Small intestine (tissue), 16 donors: Measurements from ENCODE around the gene NIFK. TPM values are rescaled to one million over a fixed set of nuclear protein-coding genes. Genes with fewer than 3 reads are reported as not detected.

ENCODE experiments used
- DNase-seq, 2 donors: peaks; one replicate each; pipeline versions ENCODE4 v3.0.0 to v3.0.0-alpha.2; 2013
- FAIRE-seq: peaks from 2 replicates; lab custom pipeline; 2012; peaks lifted over from hg19 to GRCh38; lab: Jason Lieb, UNC
- H3K27ac ChIP-seq, 3 donors: one replicate each; pipeline ENCODE4 v1.5.1; 2013; ENCODE audit warnings: low read length in 2 of 3, mild to moderate bottlenecking in 2 of 3, control low read depth in 1 of 3, inconsistent platforms in 1 of 3, low read depth in 1 of 3, moderate library complexity in 1 of 3
- H3K27me3 ChIP-seq, 3 donors: one replicate each; pipeline ENCODE4 v1.6.1; 2013; ENCODE audit warnings: low read length in 3 of 3, inconsistent platforms in 1 of 3; ENCODE audit not compliant: control insufficient read depth in 3 of 3, insufficient read depth in 3 of 3
- H3K36me3 ChIP-seq, 3 donors: one replicate each; pipeline ENCODE4 v1.6.1; 2013; ENCODE audit warnings: low read length in 3 of 3, inconsistent platforms in 1 of 3, low read depth in 1 of 3, mild to moderate bottlenecking in 1 of 3, moderate library complexity in 1 of 3; ENCODE audit not compliant: control insufficient read depth in 3 of 3, insufficient read depth in 2 of 3
- H3K4me1 ChIP-seq, 3 donors: one replicate each; pipeline ENCODE4 v1.6.1; 2013; ENCODE audit warnings: low read length in 2 of 3, inconsistent platforms in 1 of 3, low read depth in 1 of 3, mild to moderate bottlenecking in 1 of 3, moderate library complexity in 1 of 3; ENCODE audit not compliant: control insufficient read depth in 3 of 3, insufficient read depth in 2 of 3
- H3K4me3 ChIP-seq, 3 donors: one replicate each; pipeline ENCODE4 v1.5.1; 2013; ENCODE audit warnings: low read length in 3 of 3, control low read depth in 1 of 3, inconsistent platforms in 1 of 3, low read depth in 1 of 3, mild to moderate bottlenecking in 1 of 3, moderate library complexity in 1 of 3
- H3K9me3 ChIP-seq, 2 donors: one replicate each; pipeline ENCODE4 v1.6.1; 2013; ENCODE audit warnings: low read depth in 1 of 2, low read length in 1 of 2; ENCODE audit not compliant: control insufficient read depth in 2 of 2, insufficient read depth in 1 of 2
- WGBS, 3 donors: extraction: QIAGEN DNeasy Blood & Tissue Kit; methylation state at CpG; one replicate each; pipeline ENCODE4 v1.1.7; 2013; 5-methylcytosine and 5-hydroxymethylcytosine counted together
- long read RNA-seq, 10 donors: transcript quantifications; one replicate each; lab custom pipeline, GENCODE V29; 2026
- polyA plus RNA-seq, 4 donors: library from polyadenylated mRNA; stranded (reverse) in 3 of 4; unstranded in 1 of 4; fragments of 200-250 nt in 3 of 4; fragments of 120-200 nt in 1 of 4; gene quantifications; one replicate each; pipeline versions ENCODE4 v1.2.1 to v1.2.3, GENCODE V29; 2013
- donor health status: healthy with polysubstance abuse.
- donor health status: control.
- donor health status: control.
- donor health status: Bipolar disorder and iron deficiency.
- donor health status: healthy.

NIFK gene
- polyA plus RNA-seq: 10 to 100 TPM; 12.1 to 51.8 (median 30.8) TPM
- long read RNA-seq, donor 1: 0 reads
- long read RNA-seq, donor 2, transcript NIFK-205 (4 exons, 1,096 nt): minor isoform, 5 of 26 reads
- long read RNA-seq, donor 2, transcript NIFK-201 (7 exons, 1,734 nt): major isoform, 19 of 26 reads
- long read RNA-seq, donor 2, partial matches to known transcripts: 0 of 26 reads
- long read RNA-seq, donor 2, other reads (novel, unspliced or antisense): 0 of 26 reads
- long read RNA-seq, donor 3, transcript NIFK-201 (7 exons, 1,734 nt): major isoform, 12 of 20 reads
- long read RNA-seq, donor 3, partial matches to known transcripts: 0 of 20 reads
- long read RNA-seq, donor 3, other reads (novel, unspliced or antisense): 0 of 20 reads
- long read RNA-seq, donor 4, partial matches to known transcripts: 0 of 1 reads
- long read RNA-seq, donor 4, other reads (novel, unspliced or antisense): 0 of 1 reads
- long read RNA-seq, donor 5, partial matches to known transcripts: 0 of 8 reads
- long read RNA-seq, donor 5, other reads (novel, unspliced or antisense): 0 of 8 reads
- long read RNA-seq, donor 6, transcript NIFK-205 (4 exons, 1,096 nt): minor isoform, 9 of 24 reads
- long read RNA-seq, donor 6, transcript NIFK-201 (7 exons, 1,734 nt): major isoform, 15 of 24 reads
- long read RNA-seq, donor 6, partial matches to known transcripts: 0 of 24 reads
- long read RNA-seq, donor 6, other reads (novel, unspliced or antisense): 0 of 24 reads
- long read RNA-seq, donor 7: 0 reads
- long read RNA-seq, donor 8, partial matches to known transcripts: 0 of 4 reads
- long read RNA-seq, donor 8, other reads (novel, unspliced or antisense): 0 of 4 reads
- long read RNA-seq, donor 9, transcript NIFK-201 (7 exons, 1,734 nt): major isoform, 7 of 8 reads
- long read RNA-seq, donor 9, partial matches to known transcripts: 0 of 8 reads
- long read RNA-seq, donor 9, other reads (novel, unspliced or antisense): 0 of 8 reads
- long read RNA-seq, donor 10, transcript NIFK-201 (7 exons, 1,734 nt): major isoform, 30 of 49 reads
- long read RNA-seq, donor 10, transcript NIFK-205 (4 exons, 1,096 nt): minor isoform, 8 of 49 reads
- long read RNA-seq, donor 10, partial matches to known transcripts: 9 of 49 reads
- long read RNA-seq, donor 10, other reads (novel, unspliced or antisense): 0 of 49 reads

DNA sequence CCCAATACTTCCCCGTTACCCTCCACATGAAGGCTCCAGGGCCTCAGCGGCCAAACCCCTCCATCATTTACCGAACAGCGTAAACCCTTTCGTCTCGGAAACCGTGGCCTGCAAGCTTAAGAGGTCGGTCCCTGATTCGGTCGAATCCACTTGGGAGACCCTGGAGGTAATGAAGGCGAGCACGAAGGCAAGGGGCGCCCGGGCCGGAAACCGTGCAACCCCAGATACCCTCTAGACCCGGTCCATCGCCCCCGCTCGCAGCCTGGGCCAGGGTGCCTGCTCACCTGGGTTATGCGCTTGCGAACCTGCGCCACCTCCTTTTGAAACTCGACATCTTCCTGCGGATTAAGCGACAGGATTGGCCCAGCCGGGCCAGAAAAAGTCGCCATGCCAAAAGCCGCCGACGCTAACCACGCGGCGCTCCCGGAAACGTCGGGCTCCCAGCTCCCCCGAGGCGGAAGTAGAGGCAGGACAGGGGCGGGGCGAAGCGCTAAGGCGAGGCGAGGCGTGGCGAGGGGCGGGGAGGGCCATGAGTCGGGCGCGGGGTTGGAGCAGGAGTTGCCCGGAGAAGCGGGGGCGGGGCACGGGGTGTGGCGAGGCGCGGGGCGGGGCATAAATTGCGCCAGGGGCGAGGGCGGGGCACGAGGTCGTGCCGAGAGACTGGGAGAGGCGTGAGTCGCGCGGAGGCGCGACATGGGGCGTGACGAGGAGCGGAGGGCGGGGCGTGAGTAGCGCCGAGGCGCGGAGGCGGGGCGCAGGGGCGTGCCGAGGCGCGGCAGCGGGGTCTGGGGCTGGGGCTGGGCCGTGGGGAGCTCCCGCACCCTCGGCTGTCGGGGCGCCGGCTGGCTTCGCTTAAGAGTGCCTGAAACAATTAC, at the start of gene NIFK:
Gene NIFK (minus strand): TSS at position 414 of the 875 bp plus-strand sequence. CDS start 25 bp downstream, at position 389.
- no peak for FAIRE-seq
- H3K4me1 ChIP-seq: peaks cover 0 to 3% (median 0%) of the 10 kb centered on the region in 3 donors
- peak; percentile 99 for DNase-seq
- peak within 1 kb of the TSS; percentile 17 to 95 (median 85) for H3K27ac ChIP-seq
- H3K36me3 ChIP-seq: peaks cover 0 to 16% (median 1%) of the 10 kb centered on the region in 3 donors
- 0 to 1% (median 0%) methylated on average over 74 to 93 of the region's 93 CpGs for WGBS, 3 donors
- peak within 1 kb of the TSS; percentile 69 to 98 (median 96) for H3K4me3 ChIP-seq
- H3K27me3 ChIP-seq: no peaks in the 10 kb centered on the region
- H3K9me3 ChIP-seq: peaks cover 0 to 3% of the 10 kb centered on the region in 2 donors

DNA sequence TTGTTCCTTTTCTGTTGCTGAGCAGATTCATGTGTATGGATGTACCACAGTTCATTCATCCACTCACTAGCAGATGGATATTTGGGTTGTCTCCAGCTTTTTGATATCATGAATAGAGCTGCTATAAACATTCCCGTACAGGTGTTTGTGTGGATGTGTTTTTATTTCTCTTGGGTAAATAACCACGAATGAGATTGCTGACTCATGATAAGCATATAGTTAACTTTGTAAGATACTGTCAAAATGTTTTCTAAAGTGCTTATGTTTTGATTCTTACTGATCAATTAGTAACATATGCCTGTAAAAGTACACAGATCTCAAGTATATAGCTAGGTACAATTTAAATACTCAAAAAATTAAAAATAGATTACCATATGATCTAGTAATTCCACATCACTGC, 46.5 kb upstream of the NIFK start:
- no peaks in the 10 kb centered on the region for H3K9me3 ChIP-seq
- H3K4me1 ChIP-seq: peaks cover 0 to 8% (median 2%) of the 10 kb centered on the region in 3 donors
- no peak overlapping the region for H3K4me3 ChIP-seq
- H3K27ac ChIP-seq: no peak overlapping the region
- H3K27me3 ChIP-seq: peaks cover 0 to 8% (median 0%) of the 10 kb centered on the region in 3 donors
- no peak for FAIRE-seq
- no peak for DNase-seq
- no peaks in the 10 kb centered on the region for H3K36me3 ChIP-seq
- WGBS, 3 donors: 11 to 48% (median 32%) methylated on average over 2 of the region's 2 CpGs

DNA sequence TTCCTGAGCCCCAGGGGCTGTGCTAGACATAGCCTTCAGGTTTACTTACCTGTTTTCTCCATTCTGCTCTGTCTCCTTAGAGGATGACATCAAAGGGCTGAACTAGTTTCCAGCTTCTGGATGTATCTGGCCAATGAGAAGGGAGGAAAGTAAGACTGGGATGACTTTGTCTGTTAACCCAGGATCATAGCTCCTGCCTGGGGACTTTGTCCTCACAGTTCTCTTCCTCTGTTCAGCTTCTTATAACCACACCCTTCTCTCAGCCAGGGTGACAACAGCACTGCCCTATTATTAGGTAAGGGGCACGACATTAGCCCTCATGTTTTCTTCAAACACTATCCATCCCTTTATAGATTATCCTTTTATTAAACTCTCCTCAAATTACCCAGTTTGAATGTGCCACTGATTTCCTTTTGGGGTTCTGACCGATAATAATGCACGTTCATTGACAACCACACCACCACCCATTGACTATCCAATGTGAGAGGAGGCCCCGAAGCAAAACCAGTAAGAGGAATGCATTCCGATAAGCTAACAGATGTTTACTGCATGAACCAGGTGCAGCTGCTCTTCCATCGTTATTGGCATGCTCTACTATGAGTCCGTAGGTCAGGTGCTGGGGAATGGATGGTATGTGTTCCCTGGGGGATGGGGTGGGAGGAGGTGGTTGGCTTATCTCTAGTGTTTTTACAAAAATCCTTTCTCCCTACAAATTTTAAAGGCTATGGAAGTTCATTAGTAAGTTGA, 42.2 kb upstream of the NIFK start:
- Histone ChIP-seq H3K27me3 (peaks cover 0 to 4% (median 0%) of the 10 kb centered on the region in 3 donors), H3K9me3 (no peaks in the 10 kb centered on the region), H3K4me1 (peaks cover 0 to 17% (median 6%) of the 10 kb centered on the region in 3 donors), H3K36me3 (no peaks in the 10 kb centered on the region), H3K4me3 (no peak overlapping the region), H3K27ac (peak overlapping the region in 1 of 3 donors; percentile 36)
- FAIRE-seq (no peak), DNase-seq (peak; percentile 69 to 76)
- WGBS, 3 donors: 15 to 56% (median 23%) methylated on average over 7 of the region's 7 CpGs

DNA sequence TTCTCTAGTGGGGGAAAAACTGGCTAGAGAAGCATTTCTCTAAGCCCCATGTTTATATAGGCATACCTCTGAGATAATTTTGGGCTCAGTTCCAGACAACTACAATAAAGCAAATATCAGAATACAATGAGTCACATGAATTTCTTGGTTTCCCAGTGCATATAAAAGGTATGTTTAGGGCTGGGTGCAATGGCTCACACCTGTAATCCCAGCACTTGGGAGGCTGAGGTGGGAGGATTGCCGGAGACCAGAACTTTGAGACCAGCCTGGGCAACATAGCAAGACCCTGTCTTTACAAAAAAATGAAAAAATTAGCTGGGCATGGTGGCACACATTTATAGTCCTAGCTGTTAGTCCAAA, 41.0 kb upstream of the NIFK start:
- Histone ChIP-seq H3K27me3 (peaks cover 0 to 4% (median 0%) of the 10 kb centered on the region in 3 donors), H3K9me3 (no peaks in the 10 kb centered on the region), H3K4me3 (no peak overlapping the region), H3K27ac (no peak overlapping the region), H3K4me1 (peaks cover 0 to 17% (median 6%) of the 10 kb centered on the region in 3 donors), H3K36me3 (no peaks in the 10 kb centered on the region)
- no peak for FAIRE-seq
- DNase-seq: peak; percentile 22 to 46
- WGBS, 3 donors: 8 to 65% (median 50%) methylated on average over 1 of the region's 1 CpG

DNA sequence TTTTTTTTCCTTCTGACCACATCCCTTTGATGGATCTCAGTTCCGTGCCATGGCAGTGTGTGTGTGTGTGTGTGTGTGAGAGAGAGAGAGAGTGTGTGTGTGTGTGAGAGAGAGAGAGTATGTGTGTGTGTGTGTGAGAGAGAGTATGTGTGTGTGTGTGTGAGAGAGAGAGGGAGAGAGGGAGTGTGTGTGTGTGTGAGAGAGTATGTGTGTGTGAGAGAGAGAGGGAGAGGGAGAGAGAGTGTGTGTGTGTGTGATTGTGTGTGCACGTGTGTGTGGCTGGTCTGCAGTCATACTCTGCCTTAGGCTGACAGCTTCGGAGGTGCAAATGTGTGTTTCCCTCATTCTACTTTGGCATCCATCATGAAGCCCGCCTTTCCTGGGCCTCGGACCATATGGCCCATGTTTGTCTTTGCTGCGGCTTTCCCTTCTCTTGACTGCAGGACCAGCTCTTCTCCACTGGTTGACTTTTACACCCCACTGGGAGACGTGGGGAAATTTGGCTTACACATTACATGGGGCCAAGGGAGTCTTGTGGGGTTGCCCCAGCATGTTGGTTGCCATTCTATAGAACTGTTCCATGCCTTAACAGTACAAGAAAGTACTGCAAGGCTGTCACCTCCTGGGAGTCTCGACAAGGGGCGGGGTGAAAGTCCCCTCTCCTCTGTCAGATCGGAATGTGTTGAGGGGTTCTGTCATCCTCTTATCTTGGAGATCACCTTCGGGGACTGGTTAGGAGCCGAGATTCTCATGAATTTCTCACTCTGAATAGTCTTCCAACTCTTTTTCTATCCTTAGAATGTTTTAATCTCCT, 40.4 kb upstream of the NIFK start:
- no peak overlapping the region for H3K4me3 ChIP-seq
- no peak overlapping the region for H3K27ac ChIP-seq
- H3K4me1 ChIP-seq: peaks cover 0 to 20% (median 6%) of the 10 kb centered on the region in 3 donors
- no peak for FAIRE-seq
- no peaks in the 10 kb centered on the region for H3K36me3 ChIP-seq
- H3K9me3 ChIP-seq: no peaks in the 10 kb centered on the region
- WGBS, 3 donors: 48 to 64% (median 51%) methylated on average over 12 of the region's 12 CpGs
- H3K27me3 ChIP-seq: peaks cover 0 to 4% (median 0%) of the 10 kb centered on the region in 3 donors
- no peak for DNase-seq

DNA sequence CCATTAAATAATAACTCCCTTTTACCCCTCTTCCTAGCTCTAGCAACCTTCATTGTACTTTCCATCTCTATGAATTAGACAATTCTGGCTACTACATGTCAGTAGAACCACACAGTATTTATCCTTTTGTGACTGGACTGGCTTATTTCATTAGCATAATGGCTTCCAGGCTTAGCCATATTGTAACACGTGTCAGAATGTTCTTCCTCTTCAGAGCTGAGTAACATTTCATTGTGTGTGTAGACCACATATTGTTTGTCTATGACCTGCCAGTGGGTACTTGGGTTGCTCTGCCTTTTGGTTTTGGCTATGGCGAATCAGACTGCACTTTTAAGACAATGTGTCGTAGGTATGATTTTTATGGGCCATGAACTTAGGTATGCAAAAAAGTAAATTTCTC, 39.7 kb upstream of the NIFK start:
- Histone ChIP-seq H3K36me3 (no peaks in the 10 kb centered on the region), H3K4me3 (no peak overlapping the region), H3K27me3 (no peaks in the 10 kb centered on the region), H3K9me3 (no peaks in the 10 kb centered on the region), H3K27ac (no peak overlapping the region), H3K4me1 (peaks cover 0 to 25% (median 6%) of the 10 kb centered on the region in 3 donors)
- WGBS, 3 donors: 81 to 86% (median 83%) methylated on average over 3 of the region's 3 CpGs
- FAIRE-seq: no peak
- no peak for DNase-seq
